ENCODE measurements around the gene FIBCD1. TPM values are rescaled to one million over a fixed set of nuclear protein-coding genes. Genes with fewer than 3 reads are reported as not detected.

FIBCD1 gene
- total RNA-seq, 1 experiment from 2014 or later = 6.6 TPM

DNA sequence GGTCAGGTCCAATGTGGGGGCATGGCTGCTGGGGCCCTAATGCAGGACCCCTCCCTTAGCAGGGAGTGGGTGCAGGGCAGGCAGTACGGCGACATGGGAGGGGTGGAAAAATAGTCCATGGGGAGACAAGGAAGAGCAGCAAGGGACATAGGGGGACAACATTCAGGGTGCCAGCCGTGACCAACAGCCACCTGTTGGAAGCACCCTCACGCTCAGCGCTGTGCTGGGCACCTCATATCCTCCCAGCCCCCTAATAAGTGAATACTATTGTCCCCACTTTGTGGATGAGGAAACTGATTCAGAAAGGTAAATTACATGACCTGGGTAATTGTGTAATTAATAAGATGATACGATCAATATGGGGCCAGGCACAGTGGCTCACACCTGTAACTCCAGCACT lies 3.0 kb upstream of the FIBCD1 start:
- DNase-seq (ENCODE audit: low spot score) = no peak
- POLR2A ChIA-PET = no interaction called here
- Mint-ChIP-seq H3K4me3 (no peak overlapping the region), H3K27me3 (ENCODE audit: low read depth) (peaks cover 43% of the 10 kb centered on the region), H3K27ac (no peak overlapping the region), H3K9me3 (no peaks in the 10 kb centered on the region), H3K36me3 (no peaks in the 10 kb centered on the region), H3K4me1 (peaks cover 15% of the 10 kb centered on the region)
- ATAC-seq = no peak
- TF ChIP-seq, protein P1, sequence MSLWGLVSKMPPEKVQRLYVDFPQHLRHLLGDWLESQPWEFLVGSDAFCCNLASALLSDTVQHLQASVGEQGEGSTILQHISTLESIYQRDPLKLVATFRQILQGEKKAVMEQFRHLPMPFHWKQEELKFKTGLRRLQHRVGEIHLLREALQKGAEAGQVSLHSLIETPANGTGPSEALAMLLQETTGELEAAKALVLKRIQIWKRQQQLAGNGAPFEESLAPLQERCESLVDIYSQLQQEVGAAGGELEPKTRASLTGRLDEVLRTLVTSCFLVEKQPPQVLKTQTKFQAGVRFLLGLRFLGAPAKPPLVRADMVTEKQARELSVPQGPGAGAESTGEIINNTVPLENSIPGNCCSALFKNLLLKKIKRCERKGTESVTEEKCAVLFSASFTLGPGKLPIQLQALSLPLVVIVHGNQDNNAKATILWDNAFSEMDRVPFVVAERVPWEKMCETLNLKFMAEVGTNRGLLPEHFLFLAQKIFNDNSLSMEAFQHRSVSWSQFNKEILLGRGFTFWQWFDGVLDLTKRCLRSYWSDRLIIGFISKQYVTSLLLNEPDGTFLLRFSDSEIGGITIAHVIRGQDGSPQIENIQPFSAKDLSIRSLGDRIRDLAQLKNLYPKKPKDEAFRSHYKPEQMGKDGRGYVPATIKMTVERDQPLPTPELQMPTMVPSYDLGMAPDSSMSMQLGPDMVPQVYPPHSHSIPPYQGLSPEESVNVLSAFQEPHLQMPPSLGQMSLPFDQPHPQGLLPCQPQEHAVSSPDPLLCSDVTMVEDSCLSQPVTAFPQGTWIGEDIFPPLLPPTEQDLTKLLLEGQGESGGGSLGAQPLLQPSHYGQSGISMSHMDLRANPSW (CRISPR knock-in tag; conservative IDR thresholded peaks at IDR 0.05; ENCODE audit: low read depth) = no peak
- no peak for TF ChIP-seq CREB1 (CRISPR knock-in tag; IDR thresholded peaks at IDR 0.05)
- no peak for TF ChIP-seq JUN (CRISPR knock-in tag; IDR thresholded peaks at IDR 0.05)
- TF ChIP-seq, protein P2, sequence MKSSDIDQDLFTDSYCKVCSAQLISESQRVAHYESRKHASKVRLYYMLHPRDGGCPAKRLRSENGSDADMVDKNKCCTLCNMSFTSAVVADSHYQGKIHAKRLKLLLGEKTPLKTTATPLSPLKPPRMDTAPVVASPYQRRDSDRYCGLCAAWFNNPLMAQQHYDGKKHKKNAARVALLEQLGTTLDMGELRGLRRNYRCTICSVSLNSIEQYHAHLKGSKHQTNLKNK (CRISPR knock-in tag; IDR thresholded peaks at IDR 0.05) = no peak
- TF ChIP-seq, protein P3, sequence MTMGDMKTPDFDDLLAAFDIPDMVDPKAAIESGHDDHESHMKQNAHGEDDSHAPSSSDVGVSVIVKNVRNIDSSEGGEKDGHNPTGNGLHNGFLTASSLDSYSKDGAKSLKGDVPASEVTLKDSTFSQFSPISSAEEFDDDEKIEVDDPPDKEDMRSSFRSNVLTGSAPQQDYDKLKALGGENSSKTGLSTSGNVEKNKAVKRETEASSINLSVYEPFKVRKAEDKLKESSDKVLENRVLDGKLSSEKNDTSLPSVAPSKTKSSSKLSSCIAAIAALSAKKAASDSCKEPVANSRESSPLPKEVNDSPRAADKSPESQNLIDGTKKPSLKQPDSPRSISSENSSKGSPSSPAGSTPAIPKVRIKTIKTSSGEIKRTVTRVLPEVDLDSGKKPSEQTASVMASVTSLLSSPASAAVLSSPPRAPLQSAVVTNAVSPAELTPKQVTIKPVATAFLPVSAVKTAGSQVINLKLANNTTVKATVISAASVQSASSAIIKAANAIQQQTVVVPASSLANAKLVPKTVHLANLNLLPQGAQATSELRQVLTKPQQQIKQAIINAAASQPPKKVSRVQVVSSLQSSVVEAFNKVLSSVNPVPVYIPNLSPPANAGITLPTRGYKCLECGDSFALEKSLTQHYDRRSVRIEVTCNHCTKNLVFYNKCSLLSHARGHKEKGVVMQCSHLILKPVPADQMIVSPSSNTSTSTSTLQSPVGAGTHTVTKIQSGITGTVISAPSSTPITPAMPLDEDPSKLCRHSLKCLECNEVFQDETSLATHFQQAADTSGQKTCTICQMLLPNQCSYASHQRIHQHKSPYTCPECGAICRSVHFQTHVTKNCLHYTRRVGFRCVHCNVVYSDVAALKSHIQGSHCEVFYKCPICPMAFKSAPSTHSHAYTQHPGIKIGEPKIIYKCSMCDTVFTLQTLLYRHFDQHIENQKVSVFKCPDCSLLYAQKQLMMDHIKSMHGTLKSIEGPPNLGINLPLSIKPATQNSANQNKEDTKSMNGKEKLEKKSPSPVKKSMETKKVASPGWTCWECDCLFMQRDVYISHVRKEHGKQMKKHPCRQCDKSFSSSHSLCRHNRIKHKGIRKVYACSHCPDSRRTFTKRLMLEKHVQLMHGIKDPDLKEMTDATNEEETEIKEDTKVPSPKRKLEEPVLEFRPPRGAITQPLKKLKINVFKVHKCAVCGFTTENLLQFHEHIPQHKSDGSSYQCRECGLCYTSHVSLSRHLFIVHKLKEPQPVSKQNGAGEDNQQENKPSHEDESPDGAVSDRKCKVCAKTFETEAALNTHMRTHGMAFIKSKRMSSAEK (CRISPR knock-in tag; IDR thresholded peaks at IDR 0.05; ENCODE audit: borderline replicate concordance) = no peak
- TF ChIP-seq TCF7 (CRISPR knock-in tag; IDR thresholded peaks at IDR 0.05; ENCODE audit: low read depth) = no peak
- TF ChIP-seq, protein P4, sequence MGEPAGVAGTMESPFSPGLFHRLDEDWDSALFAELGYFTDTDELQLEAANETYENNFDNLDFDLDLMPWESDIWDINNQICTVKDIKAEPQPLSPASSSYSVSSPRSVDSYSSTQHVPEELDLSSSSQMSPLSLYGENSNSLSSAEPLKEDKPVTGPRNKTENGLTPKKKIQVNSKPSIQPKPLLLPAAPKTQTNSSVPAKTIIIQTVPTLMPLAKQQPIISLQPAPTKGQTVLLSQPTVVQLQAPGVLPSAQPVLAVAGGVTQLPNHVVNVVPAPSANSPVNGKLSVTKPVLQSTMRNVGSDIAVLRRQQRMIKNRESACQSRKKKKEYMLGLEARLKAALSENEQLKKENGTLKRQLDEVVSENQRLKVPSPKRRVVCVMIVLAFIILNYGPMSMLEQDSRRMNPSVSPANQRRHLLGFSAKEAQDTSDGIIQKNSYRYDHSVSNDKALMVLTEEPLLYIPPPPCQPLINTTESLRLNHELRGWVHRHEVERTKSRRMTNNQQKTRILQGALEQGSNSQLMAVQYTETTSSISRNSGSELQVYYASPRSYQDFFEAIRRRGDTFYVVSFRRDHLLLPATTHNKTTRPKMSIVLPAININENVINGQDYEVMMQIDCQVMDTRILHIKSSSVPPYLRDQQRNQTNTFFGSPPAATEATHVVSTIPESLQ (CRISPR knock-in tag; IDR thresholded peaks at IDR 0.05) = no peak
- TF ChIP-seq JAZF1 (CRISPR knock-in tag; IDR thresholded peaks at IDR 0.05) = no peak
- no peak for TF ChIP-seq GABPB1 (CRISPR knock-in tag; IDR thresholded peaks at IDR 0.05)
- TF ChIP-seq ESRRA (CRISPR knock-in tag; IDR thresholded peaks at IDR 0.05; ENCODE audit: borderline replicate concordance) = no peak
- TF ChIP-seq FOXK1 (CRISPR knock-in tag; IDR thresholded peaks at IDR 0.05) = no peak
- TF ChIP-seq, protein P5, sequence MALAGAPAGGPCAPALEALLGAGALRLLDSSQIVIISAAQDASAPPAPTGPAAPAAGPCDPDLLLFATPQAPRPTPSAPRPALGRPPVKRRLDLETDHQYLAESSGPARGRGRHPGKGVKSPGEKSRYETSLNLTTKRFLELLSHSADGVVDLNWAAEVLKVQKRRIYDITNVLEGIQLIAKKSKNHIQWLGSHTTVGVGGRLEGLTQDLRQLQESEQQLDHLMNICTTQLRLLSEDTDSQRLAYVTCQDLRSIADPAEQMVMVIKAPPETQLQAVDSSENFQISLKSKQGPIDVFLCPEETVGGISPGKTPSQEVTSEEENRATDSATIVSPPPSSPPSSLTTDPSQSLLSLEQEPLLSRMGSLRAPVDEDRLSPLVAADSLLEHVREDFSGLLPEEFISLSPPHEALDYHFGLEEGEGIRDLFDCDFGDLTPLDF (CRISPR knock-in tag; IDR thresholded peaks at IDR 0.05) = no peak
- TF ChIP-seq GTF2I (CRISPR knock-in tag; conservative IDR thresholded peaks at IDR 0.05) = no peak
- TF ChIP-seq, protein P6, sequence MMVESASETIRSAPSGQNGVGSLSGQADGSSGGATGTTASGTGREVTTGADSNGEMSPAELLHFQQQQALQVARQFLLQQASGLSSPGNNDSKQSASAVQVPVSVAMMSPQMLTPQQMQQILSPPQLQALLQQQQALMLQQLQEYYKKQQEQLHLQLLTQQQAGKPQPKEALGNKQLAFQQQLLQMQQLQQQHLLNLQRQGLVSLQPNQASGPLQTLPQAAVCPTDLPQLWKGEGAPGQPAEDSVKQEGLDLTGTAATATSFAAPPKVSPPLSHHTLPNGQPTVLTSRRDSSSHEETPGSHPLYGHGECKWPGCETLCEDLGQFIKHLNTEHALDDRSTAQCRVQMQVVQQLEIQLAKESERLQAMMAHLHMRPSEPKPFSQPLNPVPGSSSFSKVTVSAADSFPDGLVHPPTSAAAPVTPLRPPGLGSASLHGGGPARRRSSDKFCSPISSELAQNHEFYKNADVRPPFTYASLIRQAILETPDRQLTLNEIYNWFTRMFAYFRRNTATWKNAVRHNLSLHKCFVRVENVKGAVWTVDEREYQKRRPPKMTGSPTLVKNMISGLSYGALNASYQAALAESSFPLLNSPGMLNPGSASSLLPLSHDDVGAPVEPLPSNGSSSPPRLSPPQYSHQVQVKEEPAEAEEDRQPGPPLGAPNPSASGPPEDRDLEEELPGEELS (CRISPR knock-in tag; IDR thresholded peaks at IDR 0.05) = no peak
- TF ChIP-seq, protein P7, sequence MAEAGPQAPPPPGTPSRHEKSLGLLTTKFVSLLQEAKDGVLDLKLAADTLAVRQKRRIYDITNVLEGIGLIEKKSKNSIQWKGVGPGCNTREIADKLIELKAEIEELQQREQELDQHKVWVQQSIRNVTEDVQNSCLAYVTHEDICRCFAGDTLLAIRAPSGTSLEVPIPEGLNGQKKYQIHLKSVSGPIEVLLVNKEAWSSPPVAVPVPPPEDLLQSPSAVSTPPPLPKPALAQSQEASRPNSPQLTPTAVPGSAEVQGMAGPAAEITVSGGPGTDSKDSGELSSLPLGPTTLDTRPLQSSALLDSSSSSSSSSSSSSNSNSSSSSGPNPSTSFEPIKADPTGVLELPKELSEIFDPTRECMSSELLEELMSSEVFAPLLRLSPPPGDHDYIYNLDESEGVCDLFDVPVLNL (CRISPR knock-in tag; IDR thresholded peaks at IDR 0.05; ENCODE audit: borderline replicate concordance, low read depth) = no peak
- TF ChIP-seq RELA (CRISPR knock-in tag; IDR thresholded peaks at IDR 0.05; ENCODE audit: borderline replicate concordance) = no peak
- TF ChIP-seq NR2C2 (CRISPR knock-in tag; IDR thresholded peaks at IDR 0.05) = no peak
- CTCF ChIA-PET = interaction anchor here (0.6 to 3.1 kb wide), 7 partner anchors 18 to 258 kb away, joined by 3 to 16 read pairs (median 4); no protein-coding TSS in a partner anchor
